Measurements from ENCODE around the gene DPEP1. TPM values are rescaled to one million over a fixed set of nuclear protein-coding genes. Genes with fewer than 3 reads are reported as not detected.

Gene DPEP1
- total RNA-seq (not detected), polyA plus RNA-seq (1 to 10 TPM in 1 of 2 donors, not detected in 1; 8.5 TPM)
- long read RNA-seq, donor 1, partial matches to known transcripts, result 0 of 1 reads
- long read RNA-seq, donor 1, other reads (novel, unspliced or antisense), result 1 of 1 reads
- long read RNA-seq, donor 2, result 0 reads

GRCh38 chr16:89613231-89613953, at the start of gene DPEP1:
DPEP1 (plus strand) TSS chr16:89613642; CDS start chr16:89630411, 16,769 bp downstream.
- no peak for ATAC-seq (ENCODE audit: low FRiP score)
- Histone ChIP-seq H3K27me3 (ENCODE audit: control insufficient read depth in 1 of 2, insufficient read depth in 2 of 2, low read length in 1 of 2) (no peaks in the 10 kb centered on the region), H3K9me3 (ENCODE audit: control insufficient read depth, low read length) (no peaks in the 10 kb centered on the region), H3K36me3 (ENCODE audit: control insufficient read depth in 1 of 2, insufficient read depth in 2 of 2, low read length in 1 of 2) (no peaks in the 10 kb centered on the region), H3K4me3 (ENCODE audit: low read length in 2 of 2) (no peak within 1 kb of the TSS), H3K4me1 (ENCODE audit: control insufficient read depth in 1 of 2, insufficient read depth in 2 of 2, low read length in 2 of 2) (no peaks in the 10 kb centered on the region), H3K27ac (ENCODE audit: low read depth in 1 of 2, low read length in 2 of 2) (no peak within 1 kb of the TSS)
- WGBS, 2 donors, result 76 to 78% methylated on average over 19 of the region's 19 CpGs
- intact Hi-C loops (cut with DNase I), result no loop called here
- no peak for DNase-seq

- DNase-seq, result no peak
- H3K4me3 ChIP-seq (ENCODE audit: low read length in 2 of 2), result no peak overlapping the region
Measured at GRCh38 chr16:89564476-89565255, 48.8 kb upstream of the DPEP1 start.

GRCh38 chr16:89565256-89565505, 48.3 kb upstream of the DPEP1 start:
- no peaks in the 10 kb centered on the region for H3K4me1 ChIP-seq (ENCODE audit: control insufficient read depth in 1 of 2, insufficient read depth in 2 of 2, low read length in 2 of 2)

More at GRCh38 chr16:89564476-89565255, 48.8 kb upstream of the DPEP1 start:
- H3K27ac ChIP-seq (ENCODE audit: low read depth in 1 of 2, low read length in 2 of 2), result no peak overlapping the region
- 65 to 72% methylated on average over 22 of the region's 22 CpGs for WGBS, 2 donors
- intact Hi-C loops (cut with DNase I), result loop anchor here in 1 of 2 donors (10.0 kb wide), 1 partner anchor 320 kb away; no protein-coding TSS in a partner anchor
- peaks cover 0 to 2% of the 10 kb centered on the region in 2 donors for H3K27me3 ChIP-seq (ENCODE audit: control insufficient read depth in 1 of 2, insufficient read depth in 2 of 2, low read length in 1 of 2)
- ATAC-seq (ENCODE audit: low FRiP score), result no peak
- no peaks in the 10 kb centered on the region for H3K9me3 ChIP-seq (ENCODE audit: control insufficient read depth, low read length)
- H3K4me1 ChIP-seq (ENCODE audit: control insufficient read depth in 1 of 2, insufficient read depth in 2 of 2, low read length in 2 of 2), result no peaks in the 10 kb centered on the region
- peaks cover 0 to 13% of the 10 kb centered on the region in 2 donors for H3K36me3 ChIP-seq (ENCODE audit: control insufficient read depth in 1 of 2, insufficient read depth in 2 of 2, low read length in 1 of 2)

GRCh38 chr16:89565506-89566372, 47.7 kb upstream of the DPEP1 start:
- no peak overlapping the region for H3K4me3 ChIP-seq (ENCODE audit: low read length in 2 of 2)
- H3K36me3 ChIP-seq (ENCODE audit: control insufficient read depth in 1 of 2, insufficient read depth in 2 of 2, low read length in 1 of 2), result peaks cover 0 to 13% of the 10 kb centered on the region in 2 donors
- peak; percentile 26 for ATAC-seq (ENCODE audit: low FRiP score)
- no peaks in the 10 kb centered on the region for H3K4me1 ChIP-seq (ENCODE audit: control insufficient read depth in 1 of 2, insufficient read depth in 2 of 2, low read length in 2 of 2)
- no peak overlapping the region for H3K27ac ChIP-seq (ENCODE audit: low read depth in 1 of 2, low read length in 2 of 2)
- WGBS, 2 donors, result 3 to 4% methylated on average over 46 of the region's 46 CpGs
- H3K9me3 ChIP-seq (ENCODE audit: control insufficient read depth, low read length), result no peaks in the 10 kb centered on the region
- peaks cover 0 to 2% of the 10 kb centered on the region in 2 donors for H3K27me3 ChIP-seq (ENCODE audit: control insufficient read depth in 1 of 2, insufficient read depth in 2 of 2, low read length in 1 of 2)
- peak in 1 of 2 donors; percentile 84 for DNase-seq
- intact Hi-C loops (cut with DNase I), result loop anchor here in 1 of 2 donors (10.0 kb wide), 1 partner anchor 321 kb away; no protein-coding TSS in a partner anchor

More at GRCh38 chr16:89565256-89565505, 48.3 kb upstream of the DPEP1 start:
- Histone ChIP-seq H3K36me3 (ENCODE audit: control insufficient read depth in 1 of 2, insufficient read depth in 2 of 2, low read length in 1 of 2) (peaks cover 0 to 13% of the 10 kb centered on the region in 2 donors), H3K4me3 (ENCODE audit: low read length in 2 of 2) (no peak overlapping the region), H3K27me3 (ENCODE audit: control insufficient read depth in 1 of 2, insufficient read depth in 2 of 2, low read length in 1 of 2) (peaks cover 0 to 2% of the 10 kb centered on the region in 2 donors), H3K9me3 (ENCODE audit: control insufficient read depth, low read length) (no peaks in the 10 kb centered on the region), H3K27ac (ENCODE audit: low read depth in 1 of 2, low read length in 2 of 2) (no peak overlapping the region)
- 40 to 41% methylated on average over 3 of the region's 3 CpGs for WGBS, 2 donors
- no peak for DNase-seq
- no peak for ATAC-seq (ENCODE audit: low FRiP score)
- intact Hi-C loops (cut with DNase I), result loop anchor here in 1 of 2 donors (10.0 kb wide), 1 partner anchor 320 kb away; no protein-coding TSS in a partner anchor

GRCh38 chr16:89567656-89568594, 45.5 kb upstream of the DPEP1 start:
- H3K4me3 ChIP-seq (ENCODE audit: low read length in 2 of 2), result no peak overlapping the region
- no peaks in the 10 kb centered on the region for H3K4me1 ChIP-seq (ENCODE audit: control insufficient read depth in 1 of 2, insufficient read depth in 2 of 2, low read length in 2 of 2)
- intact Hi-C loops (cut with DNase I), result loop anchor here in 1 of 2 donors (10.0 kb wide), 1 partner anchor 323 kb away; no protein-coding TSS in a partner anchor
- H3K27me3 ChIP-seq (ENCODE audit: control insufficient read depth in 1 of 2, insufficient read depth in 2 of 2, low read length in 1 of 2), result peaks cover 0 to 2% of the 10 kb centered on the region in 2 donors
- ATAC-seq (ENCODE audit: low FRiP score) (no peak), DNase-seq (no peak)
- 85 to 88% methylated on average over 30 of the region's 30 CpGs for WGBS, 2 donors
- H3K27ac ChIP-seq (ENCODE audit: low read depth in 1 of 2, low read length in 2 of 2), result no peak overlapping the region
- H3K9me3 ChIP-seq (ENCODE audit: control insufficient read depth, low read length), result no peaks in the 10 kb centered on the region
- H3K36me3 ChIP-seq (ENCODE audit: control insufficient read depth in 1 of 2, insufficient read depth in 2 of 2, low read length in 1 of 2), result peaks cover 0 to 8% of the 10 kb centered on the region in 2 donors

- H3K4me3 ChIP-seq (ENCODE audit: low read length in 2 of 2), result no peak overlapping the region
- peaks cover 0 to 2% of the 10 kb centered on the region in 2 donors for H3K27me3 ChIP-seq (ENCODE audit: control insufficient read depth in 1 of 2, insufficient read depth in 2 of 2, low read length in 1 of 2)
- ATAC-seq (ENCODE audit: low FRiP score), result no peak
- WGBS, 2 donors, result 74 to 78% methylated on average over 23 of the region's 23 CpGs
- H3K9me3 ChIP-seq (ENCODE audit: control insufficient read depth, low read length), result no peaks in the 10 kb centered on the region
- H3K27ac ChIP-seq (ENCODE audit: low read depth in 1 of 2, low read length in 2 of 2), result no peak overlapping the region
- intact Hi-C loops (cut with DNase I), result loop anchor here in 1 of 2 donors (10.0 kb wide), 1 partner anchor 325 kb away; no protein-coding TSS in a partner anchor
- H3K36me3 ChIP-seq (ENCODE audit: control insufficient read depth in 1 of 2, insufficient read depth in 2 of 2, low read length in 1 of 2), result no peaks in the 10 kb centered on the region
- H3K4me1 ChIP-seq (ENCODE audit: control insufficient read depth in 1 of 2, insufficient read depth in 2 of 2, low read length in 2 of 2), result no peaks in the 10 kb centered on the region
- DNase-seq, result no peak
Measured at GRCh38 chr16:89569506-89570341, 43.7 kb upstream of the DPEP1 start.

GRCh38 chr16:89570342-89570923, 43.0 kb upstream of the DPEP1 start:
- ATAC-seq (ENCODE audit: low FRiP score), result no peak
- H3K4me1 ChIP-seq (ENCODE audit: control insufficient read depth in 1 of 2, insufficient read depth in 2 of 2, low read length in 2 of 2), result no peaks in the 10 kb centered on the region
- 86 to 88% methylated on average over 27 to 30 of the region's 30 CpGs for WGBS, 2 donors
- no peak overlapping the region for H3K27ac ChIP-seq (ENCODE audit: low read depth in 1 of 2, low read length in 2 of 2)
- DNase-seq, result no peak
- H3K36me3 ChIP-seq (ENCODE audit: control insufficient read depth in 1 of 2, insufficient read depth in 2 of 2, low read length in 1 of 2), result no peaks in the 10 kb centered on the region
- H3K9me3 ChIP-seq (ENCODE audit: control insufficient read depth, low read length), result no peaks in the 10 kb centered on the region
- peaks cover 0 to 2% of the 10 kb centered on the region in 2 donors for H3K27me3 ChIP-seq (ENCODE audit: control insufficient read depth in 1 of 2, insufficient read depth in 2 of 2, low read length in 1 of 2)
- intact Hi-C loops (cut with DNase I), result no loop called here
- H3K4me3 ChIP-seq (ENCODE audit: low read length in 2 of 2), result no peak overlapping the region

Data from aorta (tissue), 5 donors.